ENCODE data around the gene GRIK4.

GRIK4 gene

DNA sequence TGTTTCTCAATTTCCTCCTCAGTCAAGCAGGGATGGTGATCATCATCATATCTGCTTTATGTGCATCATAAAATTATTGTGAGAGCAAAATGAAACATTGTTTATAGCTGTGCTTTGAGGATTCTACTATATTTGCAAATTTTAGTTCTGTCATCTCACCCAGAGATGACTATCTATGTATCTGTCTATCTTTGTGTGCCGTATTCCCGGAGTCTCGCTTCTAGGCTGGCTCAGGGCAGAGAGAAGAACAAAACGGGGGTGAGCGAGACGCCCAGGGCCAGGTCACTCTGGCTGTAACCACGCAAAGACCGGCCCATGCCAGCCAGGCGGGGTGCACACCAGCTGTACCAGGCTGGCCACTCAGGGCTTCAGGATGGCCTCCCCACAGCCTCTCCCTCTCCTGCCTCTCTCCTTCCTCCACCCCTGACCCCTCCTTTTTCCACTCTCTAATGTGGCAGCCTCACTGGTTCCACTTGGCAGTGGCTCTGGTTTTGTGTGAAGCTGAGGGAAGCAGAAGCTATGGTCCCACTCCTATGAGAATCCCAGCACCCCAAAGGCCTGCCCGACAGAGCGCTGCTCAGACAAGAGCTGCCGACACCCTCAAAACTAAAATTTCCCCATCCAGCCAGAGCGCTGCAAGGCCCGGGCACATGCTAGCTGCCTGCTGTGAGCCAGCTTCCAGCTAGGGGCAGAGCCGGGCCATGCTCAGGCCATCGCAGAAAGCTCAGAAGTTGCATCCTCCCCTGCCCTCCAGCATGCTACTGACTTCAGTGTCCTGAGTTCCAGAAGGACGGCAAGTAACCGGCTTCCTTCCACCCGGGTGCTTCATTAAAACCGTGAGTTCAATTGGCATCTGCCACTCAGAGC is 372.8 kb downstream of the GRIK4 start:
- H3K4me3 ChIP-seq (ENCODE audit: low read depth, low read length), result no peak overlapping the region
- TF ChIP-seq, protein P1, sequence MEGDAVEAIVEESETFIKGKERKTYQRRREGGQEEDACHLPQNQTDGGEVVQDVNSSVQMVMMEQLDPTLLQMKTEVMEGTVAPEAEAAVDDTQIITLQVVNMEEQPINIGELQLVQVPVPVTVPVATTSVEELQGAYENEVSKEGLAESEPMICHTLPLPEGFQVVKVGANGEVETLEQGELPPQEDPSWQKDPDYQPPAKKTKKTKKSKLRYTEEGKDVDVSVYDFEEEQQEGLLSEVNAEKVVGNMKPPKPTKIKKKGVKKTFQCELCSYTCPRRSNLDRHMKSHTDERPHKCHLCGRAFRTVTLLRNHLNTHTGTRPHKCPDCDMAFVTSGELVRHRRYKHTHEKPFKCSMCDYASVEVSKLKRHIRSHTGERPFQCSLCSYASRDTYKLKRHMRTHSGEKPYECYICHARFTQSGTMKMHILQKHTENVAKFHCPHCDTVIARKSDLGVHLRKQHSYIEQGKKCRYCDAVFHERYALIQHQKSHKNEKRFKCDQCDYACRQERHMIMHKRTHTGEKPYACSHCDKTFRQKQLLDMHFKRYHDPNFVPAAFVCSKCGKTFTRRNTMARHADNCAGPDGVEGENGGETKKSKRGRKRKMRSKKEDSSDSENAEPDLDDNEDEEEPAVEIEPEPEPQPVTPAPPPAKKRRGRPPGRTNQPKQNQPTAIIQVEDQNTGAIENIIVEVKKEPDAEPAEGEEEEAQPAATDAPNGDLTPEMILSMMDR (IDR thresholded peaks at IDR 0.05; ENCODE audit: insufficient read depth, low read depth, low read length, missing control alignments), result no peak
- no peak for DNase-seq (ENCODE audit: low read depth)

DNA sequence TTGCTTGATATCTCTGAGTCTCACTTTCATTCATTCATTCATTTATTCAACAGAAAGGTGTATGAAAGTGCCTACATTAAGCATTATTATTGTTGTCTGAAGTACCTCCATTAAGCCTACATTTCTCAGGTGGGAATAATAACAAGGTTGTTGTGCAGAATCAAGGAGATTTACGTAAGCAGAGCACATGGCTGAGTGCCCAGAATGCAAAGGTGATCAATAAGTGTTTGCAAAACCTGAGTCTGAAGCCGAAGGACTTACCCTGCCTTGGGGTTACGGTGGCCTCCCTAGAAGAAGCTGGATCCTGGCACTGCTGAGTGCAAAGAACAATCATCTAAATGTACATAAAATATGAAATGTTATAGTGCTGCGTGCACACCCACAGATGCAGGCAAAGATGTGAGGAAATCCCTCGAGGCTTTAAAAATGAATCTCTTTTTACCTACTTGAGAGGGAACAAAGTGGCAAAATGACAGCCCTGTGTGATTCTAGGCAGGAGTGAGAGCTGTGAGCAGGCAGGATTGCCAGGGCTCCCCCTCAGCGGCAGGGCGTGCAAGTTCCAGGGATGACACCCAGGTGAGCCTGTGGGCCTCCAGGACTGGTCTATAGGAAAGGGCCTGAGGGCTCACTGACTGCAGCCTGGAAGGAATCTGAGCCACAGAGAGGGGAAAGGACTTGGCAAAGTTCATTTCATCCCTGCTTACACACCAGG is 379.2 kb downstream of the GRIK4 start:
- TF ChIP-seq, protein P1 (IDR thresholded peaks at IDR 0.05; ENCODE audit: insufficient read depth, low read depth, low read length, missing control alignments), result no peak
- DNase-seq (ENCODE audit: low read depth), result no peak

DNA sequence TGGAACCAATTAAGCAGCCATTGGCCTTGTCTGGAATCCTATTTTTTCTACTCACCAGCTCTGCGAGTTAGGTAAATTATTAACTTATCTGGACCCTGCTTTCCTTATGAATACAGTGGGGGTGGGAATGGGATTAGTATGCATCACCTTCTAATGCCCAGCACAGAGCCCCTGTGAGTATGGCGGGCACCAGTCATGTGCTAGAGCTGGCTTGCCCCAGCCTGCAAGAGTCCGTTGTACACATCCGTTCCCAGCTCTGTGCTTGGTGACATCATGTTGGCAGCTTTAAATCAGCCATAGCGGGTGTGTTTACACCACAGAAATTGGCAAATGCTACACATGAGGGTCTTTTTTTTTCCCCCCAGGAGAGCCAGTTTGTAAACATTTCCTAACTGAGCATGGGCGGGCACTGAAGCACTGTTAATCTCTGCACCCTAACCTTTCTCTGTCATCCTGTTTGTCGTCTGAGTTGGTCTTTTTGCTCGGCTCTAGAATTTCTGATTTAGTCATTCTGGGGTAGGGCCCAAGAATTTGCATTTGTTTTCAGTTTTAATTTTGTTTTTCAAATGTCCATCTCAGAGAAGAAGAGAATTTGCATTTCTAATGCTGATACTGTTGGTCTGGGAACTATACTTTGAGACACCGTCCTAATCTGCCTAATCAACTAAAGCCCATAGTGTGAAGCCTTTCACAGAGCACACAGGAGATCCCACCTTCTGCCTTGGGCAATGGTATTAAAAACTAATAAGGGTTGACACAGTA is 382.1 kb downstream of the GRIK4 start:
- TF ChIP-seq, protein P1 (IDR thresholded peaks at IDR 0.05; ENCODE audit: insufficient read depth, low read depth, low read length, missing control alignments), result no peak
- H3K4me3 ChIP-seq (ENCODE audit: low read depth, low read length), result no peak overlapping the region
- DNase-seq (ENCODE audit: low read depth), result peak; percentile 67

More for the DNA sequence above, 379.2 kb downstream of the GRIK4 start:
- H3K4me3 ChIP-seq (ENCODE audit: low read depth, low read length), result no peak overlapping the region

DNA sequence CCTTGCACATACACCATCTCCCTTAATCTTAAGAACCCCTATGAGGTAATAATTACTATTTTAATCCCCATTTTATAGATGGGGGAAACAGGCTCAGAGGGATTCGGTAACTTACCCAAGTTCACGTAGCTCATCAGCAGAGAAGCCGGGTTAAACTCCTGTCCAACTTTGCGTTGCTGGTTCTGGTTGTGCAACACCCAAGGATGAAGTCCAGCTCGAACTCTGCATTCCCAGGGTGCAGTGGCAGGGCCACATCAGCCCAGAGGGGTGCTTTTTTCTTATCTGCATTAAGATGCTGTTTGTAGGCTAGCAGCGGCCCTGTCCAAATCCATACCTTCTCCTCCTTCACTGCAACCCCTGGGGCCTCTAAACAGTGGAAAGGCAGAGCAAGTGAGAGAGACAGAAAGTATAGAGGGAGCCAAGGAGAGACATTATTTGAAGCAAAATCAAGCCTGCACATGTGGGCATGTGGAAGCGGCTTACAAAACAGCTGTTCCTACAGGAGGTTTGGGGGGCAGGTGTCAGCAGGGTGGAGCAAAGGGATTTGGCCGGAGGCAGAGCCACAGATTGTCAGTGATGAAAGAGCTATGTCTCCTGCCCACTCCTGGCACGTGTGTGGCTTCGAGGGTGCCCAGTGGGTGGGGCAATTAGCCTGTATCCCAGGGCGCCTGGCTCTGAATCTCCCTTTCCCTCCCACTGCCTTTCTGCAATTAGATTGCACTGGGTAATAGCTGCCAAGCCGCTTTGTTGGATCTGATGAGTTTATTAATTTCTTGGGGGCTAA is 382.8 kb downstream of the GRIK4 start:
- DNase-seq (ENCODE audit: low read depth), result no peak
- TF ChIP-seq, protein P1 (IDR thresholded peaks at IDR 0.05; ENCODE audit: insufficient read depth, low read depth, low read length, missing control alignments), result no peak
- H3K4me3 ChIP-seq (ENCODE audit: low read depth, low read length), result no peak overlapping the region

DNA sequence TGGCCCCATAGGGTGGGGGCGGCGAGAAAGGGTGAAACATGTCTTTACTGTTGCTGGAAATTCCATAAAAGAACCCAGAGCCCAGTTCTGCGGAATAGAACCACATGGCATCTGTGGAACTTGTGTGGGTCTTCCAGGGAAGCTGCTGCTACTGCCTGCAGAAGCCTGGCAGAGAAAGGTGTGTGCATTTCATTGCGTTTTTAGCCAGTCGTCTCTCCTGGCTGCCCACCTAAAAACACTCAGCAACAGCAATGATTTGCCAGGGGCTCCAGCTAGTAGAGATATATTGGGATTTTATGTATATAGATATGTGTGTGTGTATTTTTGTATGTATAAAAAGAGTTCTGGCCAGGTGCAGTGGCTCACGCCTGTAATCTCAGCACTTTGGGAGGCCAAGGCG is 385.1 kb downstream of the GRIK4 start:
- no peak for DNase-seq (ENCODE audit: low read depth)
- TF ChIP-seq, protein P1 (IDR thresholded peaks at IDR 0.05; ENCODE audit: insufficient read depth, low read depth, low read length, missing control alignments), result no peak
- H3K4me3 ChIP-seq (ENCODE audit: low read depth, low read length), result no peak overlapping the region

DNA sequence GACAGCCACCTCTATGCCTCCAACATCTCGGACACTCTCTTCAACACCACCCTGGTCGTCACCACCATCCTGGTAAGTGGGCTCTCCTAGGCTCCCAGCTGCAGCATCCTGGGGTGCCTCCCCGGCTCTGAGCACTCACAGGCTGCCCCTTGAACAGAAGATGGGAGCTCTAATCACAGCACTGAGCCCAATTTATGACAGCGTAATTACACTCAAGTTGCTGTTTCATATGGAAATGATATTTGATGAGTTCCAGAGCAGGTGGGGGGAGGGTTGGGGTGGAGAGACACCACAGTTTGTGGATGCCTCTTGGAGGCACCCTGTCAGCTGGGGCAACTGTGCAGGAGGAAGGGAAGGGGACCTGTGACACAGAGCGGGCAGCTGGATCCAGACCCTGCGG is 387.0 kb downstream of the GRIK4 start:
- TF ChIP-seq, protein P1 (IDR thresholded peaks at IDR 0.05; ENCODE audit: insufficient read depth, low read depth, low read length, missing control alignments), result no peak
- H3K4me3 ChIP-seq (ENCODE audit: low read depth, low read length), result no peak overlapping the region
- no peak for DNase-seq (ENCODE audit: low read depth)

All from GM12865 (cell line).